SK-N-SH treated with all-trans-retinoic acid at 6 μM for 48 hours (cell line): Measurements from ENCODE around the gene ZNF319.

Source experiments
- ATAC-seq: fragments of 200-7000 bp; cut with Tn5 transposase; 3 replicates; pipeline ENCODE4 v1.9.1; 2020; ENCODE audit warnings: mild to moderate bottlenecking, moderate library complexity
- BACH2 ChIP-seq: fragments of 250-450 bp; sonication (Bioruptor Pico); IDR thresholded peaks from 2 replicates; pipeline ENCODE4 v1.9.0; 2021; ENCODE audit warnings: mild to moderate bottlenecking, borderline replicate concordance
- CSDC2 ChIP-seq: fragments of 250-450 bp; sonication (Bioruptor Pico); IDR thresholded peaks from 2 replicates; pipeline ENCODE4 v1.5.0; 2020; ENCODE audit warnings: mild to moderate bottlenecking, moderate library complexity
- ESRRG ChIP-seq: fragments of 250-450 bp; sonication (Bioruptor Pico); IDR thresholded peaks from 2 replicates; pipeline ENCODE4 v1.6.1; 2021; ENCODE audit warnings: mild to moderate bottlenecking
- GLIS3 ChIP-seq: fragments of 250-450 bp; sonication (Bioruptor Pico); IDR thresholded peaks from 2 replicates; pipeline ENCODE4 v1.5.0; 2020; ENCODE audit warnings: mild to moderate bottlenecking, moderate library complexity
- ISL1 ChIP-seq: fragments of 250-450 bp; sonication (Bioruptor Pico); IDR thresholded peaks from 2 replicates; pipeline ENCODE4 v2.1.2; 2022; ENCODE audit warnings: mild to moderate bottlenecking, moderate library complexity
- OSR1 ChIP-seq: fragments of 250-450 bp; sonication (Bioruptor Pico); IDR thresholded peaks from 2 replicates; pipeline ENCODE4 v1.8.0; 2022; ENCODE audit warnings: moderate library complexity, mild to moderate bottlenecking, inconsistent platforms
- PPARA ChIP-seq: fragments of 250-450 bp; sonication (Bioruptor Pico); IDR thresholded peaks from 2 replicates; pipeline ENCODE4 v1.5.0; 2020; ENCODE audit warnings: mild to moderate bottlenecking, borderline replicate concordance
- RARB ChIP-seq: fragments of 250-450 bp; sonication (Bioruptor Pico); IDR thresholded peaks from 2 replicates; pipeline ENCODE4 v1.8.0; 2021; ENCODE audit warnings: mild to moderate bottlenecking, moderate library complexity
- SNAI2 ChIP-seq: fragments of 250-450 bp; sonication (Bioruptor Pico); IDR thresholded peaks from 2 replicates; pipeline ENCODE4 v1.5.0; 2020; ENCODE audit warnings: mild to moderate bottlenecking, moderate library complexity
- TCF4 ChIP-seq: fragments of 250-450 bp; sonication (Bioruptor Pico); IDR thresholded peaks from 2 replicates; pipeline ENCODE4 v1.8.0; 2021; ENCODE audit warnings: mild to moderate bottlenecking, moderate library complexity, borderline replicate concordance
- TOX ChIP-seq: fragments of 250-450 bp; sonication (Bioruptor Pico); IDR thresholded peaks from 2 replicates; pipeline ENCODE4 v1.8.0; 2021; ENCODE audit warnings: mild to moderate bottlenecking, moderate library complexity, borderline replicate concordance
- ZC3H10 ChIP-seq: fragments of 250-450 bp; sonication (Bioruptor Pico); IDR thresholded peaks from 2 replicates; pipeline ENCODE4 v1.5.1; 2021; ENCODE audit warnings: mild to moderate bottlenecking, moderate library complexity
- ZFP3 ChIP-seq: fragments of 250-450 bp; sonication (Bioruptor Pico); IDR thresholded peaks from 2 replicates; pipeline ENCODE4 v1.5.0; 2020; ENCODE audit warnings: mild to moderate bottlenecking, moderate library complexity
- ZFP30 ChIP-seq: fragments of 450-650 bp; formaldehyde crosslinking; IDR thresholded peaks from 2 replicates; pipeline ENCODE4 v1.5.0; 2022; ENCODE audit warnings: mild to moderate bottlenecking, moderate library complexity
- ZNF565 ChIP-seq: fragments of 450-650 bp; formaldehyde crosslinking; conservative IDR thresholded peaks from 2 replicates; pipeline ENCODE4 v1.5.0; 2020; ENCODE audit warnings: low read depth, mild to moderate bottlenecking, moderate library complexity
- ZNF70 ChIP-seq: fragments of 450-650 bp; formaldehyde crosslinking; IDR thresholded peaks from 2 replicates; pipeline ENCODE4 v1.5.0; 2020; ENCODE audit warnings: mild to moderate bottlenecking, moderate library complexity
- ZNF8 ChIP-seq: fragments of 450-650 bp; formaldehyde crosslinking; IDR thresholded peaks from 2 replicates; pipeline ENCODE4 v1.5.0; 2020; ENCODE audit warnings: mild to moderate bottlenecking, moderate library complexity
- TF ChIP-seq, protein P1 (sequence below): fragments of 250-450 bp; sonication (Bioruptor Pico); IDR thresholded peaks from 2 replicates; pipeline ENCODE4 v1.5.0; 2020; ENCODE audit warnings: mild to moderate bottlenecking, moderate library complexity
- TF ChIP-seq, protein P2 (sequence below): fragments of 250-450 bp; sonication (Bioruptor Pico); IDR thresholded peaks from 2 replicates; pipeline ENCODE4 v1.8.0; 2021; ENCODE audit warnings: low read depth, mild to moderate bottlenecking, moderate library complexity, borderline replicate concordance
- TF ChIP-seq, protein P3 (sequence below): fragments of 250-450 bp; sonication (Bioruptor Pico); IDR thresholded peaks from 2 replicates; pipeline ENCODE4 v1.8.0; 2020; ENCODE audit warnings: mild to moderate bottlenecking, moderate library complexity, borderline replicate concordance
- TF ChIP-seq, protein P4 (sequence below): fragments of 250-450 bp; sonication (Bioruptor Pico); IDR thresholded peaks from 2 replicates; pipeline ENCODE4 v1.5.1; 2021; ENCODE audit warnings: mild to moderate bottlenecking, moderate library complexity
- TF ChIP-seq, protein P5 (sequence below): fragments of 250-450 bp; sonication (Bioruptor Pico); IDR thresholded peaks from 2 replicates; pipeline ENCODE4 v1.5.1; 2020; ENCODE audit warnings: low read depth, mild to moderate bottlenecking, moderate library complexity

The ZNF319 gene

DNA sequence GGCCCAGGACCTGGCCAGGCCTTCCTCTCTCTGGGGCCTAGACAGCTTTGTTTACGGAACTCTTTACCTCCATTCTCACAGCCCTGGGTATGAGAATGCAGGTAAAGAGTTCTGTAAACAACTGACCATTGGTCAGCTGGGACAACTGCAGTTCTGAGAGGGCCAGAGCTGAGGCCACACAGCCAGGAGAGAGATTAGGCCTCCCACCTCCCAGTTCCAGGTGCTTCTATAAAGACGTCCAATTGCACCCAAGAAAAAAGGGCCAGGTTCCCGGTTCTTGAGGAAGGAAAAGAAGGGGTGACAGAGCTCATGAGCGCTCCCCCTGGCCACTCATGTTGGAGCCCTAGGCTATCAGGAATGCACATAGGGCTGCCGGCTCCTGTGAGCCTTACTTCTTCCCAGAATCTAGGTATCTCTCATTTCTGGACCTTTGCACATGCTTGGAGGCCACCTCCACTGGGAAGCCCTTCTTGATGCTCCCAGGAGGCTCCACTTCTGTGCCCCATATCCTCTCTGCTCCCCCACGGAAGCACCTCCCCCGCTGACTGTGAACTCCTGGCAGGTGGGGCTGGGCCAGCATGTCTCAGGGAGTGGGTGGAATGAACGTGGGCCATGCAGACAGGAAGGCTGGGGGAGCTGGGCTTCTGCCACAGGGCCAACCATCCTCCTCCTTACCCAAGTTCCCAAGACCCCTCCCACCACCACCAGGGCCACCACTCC, 42.6 kb downstream of the ZNF319 start:
- TF ChIP-seq CSDC2, result no peak
- no peak for TF ChIP-seq ZNF565
- TF ChIP-seq PPARA (CRISPR knock-in tag), result no peak
- TF ChIP-seq ZC3H10 (CRISPR knock-in tag), result no peak
- TF ChIP-seq SNAI2 (CRISPR knock-in tag), result no peak
- TF ChIP-seq OSR1 (CRISPR knock-in tag), result no peak
- no peak for TF ChIP-seq TCF4
- TF ChIP-seq ZFP30 (CRISPR knock-in tag), result no peak
- TF ChIP-seq TOX (CRISPR knock-in tag), result no peak
- no peak for ATAC-seq

DNA sequence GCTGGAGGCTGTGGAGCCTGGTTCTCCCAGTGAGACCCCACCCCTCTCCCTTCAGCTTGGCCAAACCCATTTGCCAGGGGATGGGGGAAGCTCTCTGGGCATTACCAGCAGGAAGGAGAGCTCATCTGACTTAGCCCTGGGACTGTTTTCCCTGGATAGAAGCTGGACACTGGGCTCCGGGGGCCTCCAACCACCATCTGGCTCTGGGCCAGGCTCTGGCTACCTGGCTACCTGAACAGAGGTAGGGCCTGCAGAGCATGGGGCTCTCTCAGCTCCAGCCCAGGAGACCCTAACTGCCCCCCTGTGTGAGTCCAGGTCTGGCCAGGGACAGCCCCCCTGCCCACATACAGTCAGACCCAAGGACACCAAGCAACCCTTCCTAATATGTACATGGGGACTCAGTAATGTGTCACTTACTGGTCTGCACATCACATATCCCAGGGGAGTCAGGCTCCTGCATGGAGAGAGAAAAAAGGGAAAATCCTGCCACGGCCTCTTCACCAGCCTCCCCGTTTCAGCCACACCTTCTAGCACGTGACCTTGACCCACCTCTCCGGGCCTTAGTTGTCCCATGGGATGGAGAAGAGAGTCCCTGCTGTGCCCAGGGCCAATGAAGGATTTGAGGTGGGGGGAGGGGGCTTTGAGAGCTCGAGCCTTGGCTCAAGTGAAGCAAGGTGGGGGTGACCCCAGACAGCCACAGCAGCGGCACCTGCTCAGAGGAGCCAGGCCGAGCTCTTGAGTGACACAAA, 43.4 kb downstream of the ZNF319 start:
- ATAC-seq, result no peak
- TF ChIP-seq TCF4 (no peak), ZNF565 (no peak), OSR1 (CRISPR knock-in tag) (no peak), BACH2 (no peak), ZNF70 (CRISPR knock-in tag) (no peak), ESRRG (no peak), SNAI2 (CRISPR knock-in tag) (no peak), GLIS3 (CRISPR knock-in tag) (no peak), ZNF8 (CRISPR knock-in tag) (no peak), TOX (CRISPR knock-in tag) (no peak), CSDC2 (no peak), ZFP3 (CRISPR knock-in tag) (no peak), ZFP30 (CRISPR knock-in tag) (no peak), RARB (CRISPR knock-in tag) (no peak), ISL1 (CRISPR knock-in tag) (no peak)
- TF ChIP-seq, protein P1, sequence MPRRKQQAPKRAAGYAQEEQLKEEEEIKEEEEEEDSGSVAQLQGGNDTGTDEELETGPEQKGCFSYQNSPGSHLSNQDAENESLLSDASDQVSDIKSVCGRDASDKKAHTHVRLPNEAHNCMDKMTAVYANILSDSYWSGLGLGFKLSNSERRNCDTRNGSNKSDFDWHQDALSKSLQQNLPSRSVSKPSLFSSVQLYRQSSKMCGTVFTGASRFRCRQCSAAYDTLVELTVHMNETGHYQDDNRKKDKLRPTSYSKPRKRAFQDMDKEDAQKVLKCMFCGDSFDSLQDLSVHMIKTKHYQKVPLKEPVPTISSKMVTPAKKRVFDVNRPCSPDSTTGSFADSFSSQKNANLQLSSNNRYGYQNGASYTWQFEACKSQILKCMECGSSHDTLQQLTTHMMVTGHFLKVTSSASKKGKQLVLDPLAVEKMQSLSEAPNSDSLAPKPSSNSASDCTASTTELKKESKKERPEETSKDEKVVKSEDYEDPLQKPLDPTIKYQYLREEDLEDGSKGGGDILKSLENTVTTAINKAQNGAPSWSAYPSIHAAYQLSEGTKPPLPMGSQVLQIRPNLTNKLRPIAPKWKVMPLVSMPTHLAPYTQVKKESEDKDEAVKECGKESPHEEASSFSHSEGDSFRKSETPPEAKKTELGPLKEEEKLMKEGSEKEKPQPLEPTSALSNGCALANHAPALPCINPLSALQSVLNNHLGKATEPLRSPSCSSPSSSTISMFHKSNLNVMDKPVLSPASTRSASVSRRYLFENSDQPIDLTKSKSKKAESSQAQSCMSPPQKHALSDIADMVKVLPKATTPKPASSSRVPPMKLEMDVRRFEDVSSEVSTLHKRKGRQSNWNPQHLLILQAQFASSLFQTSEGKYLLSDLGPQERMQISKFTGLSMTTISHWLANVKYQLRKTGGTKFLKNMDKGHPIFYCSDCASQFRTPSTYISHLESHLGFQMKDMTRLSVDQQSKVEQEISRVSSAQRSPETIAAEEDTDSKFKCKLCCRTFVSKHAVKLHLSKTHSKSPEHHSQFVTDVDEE, result no peak
- TF ChIP-seq, protein P2, sequence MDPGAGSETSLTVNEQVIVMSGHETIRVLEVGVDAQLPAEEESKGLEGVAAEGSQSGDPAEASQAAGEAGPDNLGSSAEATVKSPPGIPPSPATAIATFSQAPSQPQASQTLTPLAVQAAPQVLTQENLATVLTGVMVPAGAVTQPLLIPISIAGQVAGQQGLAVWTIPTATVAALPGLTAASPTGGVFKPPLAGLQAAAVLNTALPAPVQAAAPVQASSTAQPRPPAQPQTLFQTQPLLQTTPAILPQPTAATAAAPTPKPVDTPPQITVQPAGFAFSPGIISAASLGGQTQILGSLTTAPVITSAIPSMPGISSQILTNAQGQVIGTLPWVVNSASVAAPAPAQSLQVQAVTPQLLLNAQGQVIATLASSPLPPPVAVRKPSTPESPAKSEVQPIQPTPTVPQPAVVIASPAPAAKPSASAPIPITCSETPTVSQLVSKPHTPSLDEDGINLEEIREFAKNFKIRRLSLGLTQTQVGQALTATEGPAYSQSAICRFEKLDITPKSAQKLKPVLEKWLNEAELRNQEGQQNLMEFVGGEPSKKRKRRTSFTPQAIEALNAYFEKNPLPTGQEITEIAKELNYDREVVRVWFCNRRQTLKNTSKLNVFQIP, result no peak
- TF ChIP-seq, protein P3, sequence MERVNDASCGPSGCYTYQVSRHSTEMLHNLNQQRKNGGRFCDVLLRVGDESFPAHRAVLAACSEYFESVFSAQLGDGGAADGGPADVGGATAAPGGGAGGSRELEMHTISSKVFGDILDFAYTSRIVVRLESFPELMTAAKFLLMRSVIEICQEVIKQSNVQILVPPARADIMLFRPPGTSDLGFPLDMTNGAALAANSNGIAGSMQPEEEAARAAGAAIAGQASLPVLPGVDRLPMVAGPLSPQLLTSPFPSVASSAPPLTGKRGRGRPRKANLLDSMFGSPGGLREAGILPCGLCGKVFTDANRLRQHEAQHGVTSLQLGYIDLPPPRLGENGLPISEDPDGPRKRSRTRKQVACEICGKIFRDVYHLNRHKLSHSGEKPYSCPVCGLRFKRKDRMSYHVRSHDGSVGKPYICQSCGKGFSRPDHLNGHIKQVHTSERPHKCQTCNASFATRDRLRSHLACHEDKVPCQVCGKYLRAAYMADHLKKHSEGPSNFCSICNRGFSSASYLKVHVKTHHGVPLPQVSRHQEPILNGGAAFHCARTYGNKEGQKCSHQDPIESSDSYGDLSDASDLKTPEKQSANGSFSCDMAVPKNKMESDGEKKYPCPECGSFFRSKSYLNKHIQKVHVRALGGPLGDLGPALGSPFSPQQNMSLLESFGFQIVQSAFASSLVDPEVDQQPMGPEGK (CRISPR knock-in tag), result no peak
- TF ChIP-seq, protein P4, sequence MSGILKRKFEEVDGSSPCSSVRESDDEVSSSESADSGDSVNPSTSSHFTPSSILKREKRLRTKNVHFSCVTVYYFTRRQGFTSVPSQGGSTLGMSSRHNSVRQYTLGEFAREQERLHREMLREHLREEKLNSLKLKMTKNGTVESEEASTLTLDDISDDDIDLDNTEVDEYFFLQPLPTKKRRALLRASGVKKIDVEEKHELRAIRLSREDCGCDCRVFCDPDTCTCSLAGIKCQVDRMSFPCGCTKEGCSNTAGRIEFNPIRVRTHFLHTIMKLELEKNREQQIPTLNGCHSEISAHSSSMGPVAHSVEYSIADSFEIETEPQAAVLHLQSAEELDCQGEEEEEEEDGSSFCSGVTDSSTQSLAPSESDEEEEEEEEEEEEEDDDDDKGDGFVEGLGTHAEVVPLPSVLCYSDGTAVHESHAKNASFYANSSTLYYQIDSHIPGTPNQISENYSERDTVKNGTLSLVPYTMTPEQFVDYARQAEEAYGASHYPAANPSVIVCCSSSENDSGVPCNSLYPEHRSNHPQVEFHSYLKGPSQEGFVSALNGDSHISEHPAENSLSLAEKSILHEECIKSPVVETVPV (CRISPR knock-in tag), result no peak

DNA sequence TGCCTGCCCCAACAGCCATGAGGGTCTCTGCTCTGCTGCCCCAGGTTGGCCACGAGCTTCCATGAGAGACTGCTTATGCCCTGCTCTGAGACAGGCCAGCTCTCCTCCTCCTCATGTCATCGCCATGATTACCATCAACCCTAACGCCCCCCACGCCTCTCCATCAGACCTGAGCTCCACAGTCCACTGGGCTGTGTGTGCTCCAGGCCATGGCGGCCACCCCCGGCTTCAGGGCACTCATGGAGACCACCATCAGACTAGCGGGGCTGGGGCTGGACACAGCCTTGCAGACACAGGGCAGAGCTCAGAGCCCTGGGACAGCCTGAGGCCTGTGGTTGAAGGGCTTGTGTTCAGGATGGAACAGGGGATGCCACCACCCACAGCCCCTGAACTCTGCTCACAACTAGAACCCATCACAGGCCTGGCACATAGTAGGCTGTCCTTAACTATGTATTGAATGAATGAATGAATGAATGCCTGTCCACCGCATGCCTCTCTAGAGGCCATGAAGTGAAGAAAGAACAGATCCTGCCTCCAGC, 44.1 kb downstream of the ZNF319 start:
- TF ChIP-seq, protein P5, sequence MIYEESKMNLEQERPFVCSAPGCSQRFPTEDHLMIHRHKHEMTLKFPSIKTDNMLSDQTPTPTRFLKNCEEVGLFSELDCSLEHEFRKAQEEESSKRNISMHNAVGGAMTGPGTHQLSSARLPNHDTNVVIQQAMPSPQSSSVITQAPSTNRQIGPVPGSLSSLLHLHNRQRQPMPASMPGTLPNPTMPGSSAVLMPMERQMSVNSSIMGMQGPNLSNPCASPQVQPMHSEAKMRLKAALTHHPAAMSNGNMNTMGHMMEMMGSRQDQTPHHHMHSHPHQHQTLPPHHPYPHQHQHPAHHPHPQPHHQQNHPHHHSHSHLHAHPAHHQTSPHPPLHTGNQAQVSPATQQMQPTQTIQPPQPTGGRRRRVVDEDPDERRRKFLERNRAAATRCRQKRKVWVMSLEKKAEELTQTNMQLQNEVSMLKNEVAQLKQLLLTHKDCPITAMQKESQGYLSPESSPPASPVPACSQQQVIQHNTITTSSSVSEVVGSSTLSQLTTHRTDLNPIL, result no peak
- TF ChIP-seq ISL1 (CRISPR knock-in tag), result no peak
- TF ChIP-seq BACH2, result no peak
- TF ChIP-seq, protein P4 (CRISPR knock-in tag), result no peak
- TF ChIP-seq ZNF565, result no peak
- TF ChIP-seq SNAI2 (CRISPR knock-in tag), result no peak
- no peak for TF ChIP-seq CSDC2
- ATAC-seq, result no peak
